ENCODE measurements around the gene MCUB.

The MCUB gene

GRCh38 chr4:109708435-109708834, 148.4 kb downstream of the MCUB start:
- Histone ChIP-seq H3K27ac (ENCODE audit: low read length) (no peak overlapping the region), H3K27me3 (replicated peaks; ENCODE audit: insufficient read depth, low read length) (no peaks in the 10 kb centered on the region), H3K36me3 (replicated peaks; ENCODE audit: insufficient read depth, low read length) (no peaks in the 10 kb centered on the region), H3K79me2 (ENCODE audit: low read length) (no peaks in the 10 kb centered on the region), H3K9ac (ENCODE audit: low read length) (no peak overlapping the region), H3K4me3 (ENCODE audit: low read length) (no peak overlapping the region), H3F3A (ENCODE audit: insufficient read depth, low read length) (no peaks in the 10 kb centered on the region; the same call in 1 of the 2 replicates), H4K20me1 (ENCODE audit: insufficient read depth, low read length) (no peaks in the 10 kb centered on the region), H3K4me2 (ENCODE audit: low read depth, low read length) (no peak overlapping the region), H3K9me2 (replicated peaks; ENCODE audit: insufficient read depth, low read length) (no peaks in the 10 kb centered on the region), H3K4me1 (ENCODE audit: low read length) (peaks cover 11% of the 10 kb centered on the region), H2AFZ (ENCODE audit: low read length) (no peak overlapping the region), H3K9me3 (replicated peaks; ENCODE audit: insufficient read depth, low read length) (no peaks in the 10 kb centered on the region)
- no peak for DNase-seq
- TF ChIP-seq CTCF (IDR thresholded peaks at IDR 0.05; ENCODE audit: low read length) (no peak), EZH2 (optimal IDR thresholded peaks at IDR 0.05; ENCODE audit: low read depth, low read length) (no peak)

GRCh38 chr4:109708990-109709389, 148.9 kb downstream of the MCUB start:
- Histone ChIP-seq H3K79me2 (ENCODE audit: low read length) (no peaks in the 10 kb centered on the region), H3K4me3 (ENCODE audit: low read length) (no peak overlapping the region), H3K27me3 (replicated peaks; ENCODE audit: insufficient read depth, low read length) (no peaks in the 10 kb centered on the region), H2AFZ (ENCODE audit: low read length) (no peak overlapping the region), H3K9me3 (replicated peaks; ENCODE audit: insufficient read depth, low read length) (no peaks in the 10 kb centered on the region), H3F3A (ENCODE audit: insufficient read depth, low read length) (no peaks in the 10 kb centered on the region; the same call in 1 of the 2 replicates), H3K4me2 (ENCODE audit: low read depth, low read length) (peak overlapping the region; percentile 4; the same call in 1 of the 2 replicates), H3K27ac (ENCODE audit: low read length) (no peak overlapping the region), H3K36me3 (replicated peaks; ENCODE audit: insufficient read depth, low read length) (no peaks in the 10 kb centered on the region), H4K20me1 (ENCODE audit: insufficient read depth, low read length) (no peaks in the 10 kb centered on the region), H3K9me2 (replicated peaks; ENCODE audit: insufficient read depth, low read length) (no peaks in the 10 kb centered on the region), H3K4me1 (ENCODE audit: low read length) (peaks cover 11% of the 10 kb centered on the region), H3K9ac (ENCODE audit: low read length) (no peak overlapping the region)
- TF ChIP-seq EZH2 (optimal IDR thresholded peaks at IDR 0.05; ENCODE audit: low read depth, low read length) = no peak
- TF ChIP-seq CTCF (IDR thresholded peaks at IDR 0.05; ENCODE audit: low read length) = no peak
- no peak for TF ChIP-seq EZH2phosphoT487 (IDR thresholded peaks at IDR 0.05; ENCODE audit: low read length)
- DNase-seq = peak; percentile 27

- Histone ChIP-seq H3K4me2 (ENCODE audit: low read depth, low read length) (no peak overlapping the region), H3K4me1 (ENCODE audit: low read length) (peaks cover 9% of the 10 kb centered on the region), H2AFZ (ENCODE audit: low read length) (no peak overlapping the region), H3K4me3 (ENCODE audit: low read length) (no peak overlapping the region), H3K27me3 (replicated peaks; ENCODE audit: insufficient read depth, low read length) (no peaks in the 10 kb centered on the region), H3K79me2 (ENCODE audit: low read length) (no peaks in the 10 kb centered on the region), H3K36me3 (replicated peaks; ENCODE audit: insufficient read depth, low read length) (peaks cover 4% of the 10 kb centered on the region; the same call in 1 of the 2 replicates), H3K9ac (ENCODE audit: low read length) (no peak overlapping the region), H3K9me3 (replicated peaks; ENCODE audit: insufficient read depth, low read length) (no peaks in the 10 kb centered on the region), H3K9me2 (replicated peaks; ENCODE audit: insufficient read depth, low read length) (no peaks in the 10 kb centered on the region), H3K27ac (ENCODE audit: low read length) (no peak overlapping the region), H4K20me1 (ENCODE audit: insufficient read depth, low read length) (no peaks in the 10 kb centered on the region), H3F3A (ENCODE audit: insufficient read depth, low read length) (no peaks in the 10 kb centered on the region)
- no peak for DNase-seq
- TF ChIP-seq EZH2 (optimal IDR thresholded peaks at IDR 0.05; ENCODE audit: low read depth, low read length) = no peak
- TF ChIP-seq EZH2phosphoT487 (IDR thresholded peaks at IDR 0.05; ENCODE audit: low read length) = no peak
- TF ChIP-seq CTCF (IDR thresholded peaks at IDR 0.05; ENCODE audit: low read length) = no peak
These were observed 153.5 kb downstream of the MCUB start for GRCh38 chr4:109713500-109713899.
